SHP77 (cell line): ENCODE measurements around the gene C6orf62.
"Not testable (repeated sequence)": the region's sequence is repeated elsewhere in the genome, so short reads cannot be mapped to it uniquely, and the experiment has no call there.

ENCODE experiments used
- DNase-seq, 2 experiments: peaks; one replicate each; lab custom pipeline; 2025; lab: John Stamatoyannopoulos, UW

C6orf62 gene

GRCh38 chr6:24743265-24743943 is 24.4 kb upstream of the C6orf62 start:
- no peak for DNase-seq

- DNase-seq = no peak
These were observed 23.3 kb upstream of the C6orf62 start for GRCh38 chr6:24742216-24742738.

- DNase-seq = no peak
These were observed 21.9 kb upstream of the C6orf62 start for GRCh38 chr6:24740861-24741260.

- DNase-seq = no peak
These were observed 19.8 kb upstream of the C6orf62 start for GRCh38 chr6:24738741-24739140.

GRCh38 chr6:24734710-24735109 is 15.8 kb upstream of the C6orf62 start:
- not testable (repeated sequence) for DNase-seq

GRCh38 chr6:24734166-24734565 is 15.2 kb upstream of the C6orf62 start:
- no peak for DNase-seq

- DNase-seq = not testable (repeated sequence)
These were observed 12.6 kb upstream of the C6orf62 start for GRCh38 chr6:24731456-24732134.

GRCh38 chr6:24730653-24731052 is 11.7 kb upstream of the C6orf62 start:
- DNase-seq = not testable (repeated sequence)

- no peak for DNase-seq
These were observed 4.3 kb upstream of the C6orf62 start for GRCh38 chr6:24723270-24723669.

- peak; percentile 89 for DNase-seq
These were observed 2.7 kb upstream of the C6orf62 start for GRCh38 chr6:24721461-24722215.

- DNase-seq = peak; percentile 97 to 99
These were observed 1.9 kb upstream of the C6orf62 start for GRCh38 chr6:24720604-24721460.

GRCh38 chr6:24720131-24720603 is 1.2 kb upstream of the C6orf62 start:
- DNase-seq = peak in 1 of 2 experiments; percentile 27

GRCh38 chr6:24718449-24719124 is 367 bp downstream of the C6orf62 start:
- DNase-seq = no peak

GRCh38 chr6:24716602-24717148 is 2.3 kb downstream of the C6orf62 start:
- not testable (repeated sequence) for DNase-seq

GRCh38 chr6:24710519-24711303 is 8.2 kb downstream of the C6orf62 start:
- DNase-seq = no peak

GRCh38 chr6:24709014-24709711 is 9.8 kb downstream of the C6orf62 start:
- DNase-seq = no peak

GRCh38 chr6:24708612-24709011 is 10.3 kb downstream of the C6orf62 start:
- DNase-seq = no peak

GRCh38 chr6:24704468-24704867 is 14.5 kb downstream of the C6orf62 start:
- DNase-seq = no peak

- no peak for DNase-seq
These were observed 16.2 kb downstream of the C6orf62 start for GRCh38 chr6:24702720-24703282.
